ENCODE data around the gene RABEP2.

DNA sequence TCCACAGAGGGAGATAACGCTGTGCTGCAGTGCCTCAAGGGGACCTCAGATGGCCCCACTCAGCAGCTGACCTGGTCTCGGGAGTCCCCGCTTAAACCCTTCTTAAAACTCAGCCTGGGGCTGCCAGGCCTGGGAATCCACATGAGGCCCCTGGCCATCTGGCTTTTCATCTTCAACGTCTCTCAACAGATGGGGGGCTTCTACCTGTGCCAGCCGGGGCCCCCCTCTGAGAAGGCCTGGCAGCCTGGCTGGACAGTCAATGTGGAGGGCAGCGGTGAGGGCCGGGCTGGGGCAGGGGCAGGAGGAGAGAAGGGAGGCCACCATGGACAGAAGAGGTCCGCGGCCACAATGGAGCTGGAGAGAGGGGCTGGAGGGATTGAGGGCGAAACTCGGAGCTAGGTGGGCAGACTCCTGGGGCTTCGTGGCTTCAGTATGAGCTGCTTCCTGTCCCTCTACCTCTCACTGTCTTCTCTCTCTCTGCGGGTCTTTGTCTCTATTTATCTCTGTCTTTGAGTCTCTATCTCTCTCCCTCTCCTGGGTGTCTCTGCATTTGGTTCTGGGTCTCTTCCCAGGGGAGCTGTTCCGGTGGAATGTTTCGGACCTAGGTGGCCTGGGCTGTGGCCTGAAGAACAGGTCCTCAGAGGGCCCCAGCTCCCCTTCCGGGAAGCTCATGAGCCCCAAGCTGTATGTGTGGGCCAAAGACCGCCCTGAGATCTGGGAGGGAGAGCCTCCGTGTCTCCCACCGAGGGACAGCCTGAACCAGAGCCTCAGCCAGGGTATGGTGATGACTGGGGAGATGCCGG is 7.5 kb upstream of the RABEP2 start:
- no peak for TF ChIP-seq EZH2 (IDR thresholded peaks at IDR 0.05; ENCODE audit: low read length, unreplicated experiment)
- TF ChIP-seq, protein P1, sequence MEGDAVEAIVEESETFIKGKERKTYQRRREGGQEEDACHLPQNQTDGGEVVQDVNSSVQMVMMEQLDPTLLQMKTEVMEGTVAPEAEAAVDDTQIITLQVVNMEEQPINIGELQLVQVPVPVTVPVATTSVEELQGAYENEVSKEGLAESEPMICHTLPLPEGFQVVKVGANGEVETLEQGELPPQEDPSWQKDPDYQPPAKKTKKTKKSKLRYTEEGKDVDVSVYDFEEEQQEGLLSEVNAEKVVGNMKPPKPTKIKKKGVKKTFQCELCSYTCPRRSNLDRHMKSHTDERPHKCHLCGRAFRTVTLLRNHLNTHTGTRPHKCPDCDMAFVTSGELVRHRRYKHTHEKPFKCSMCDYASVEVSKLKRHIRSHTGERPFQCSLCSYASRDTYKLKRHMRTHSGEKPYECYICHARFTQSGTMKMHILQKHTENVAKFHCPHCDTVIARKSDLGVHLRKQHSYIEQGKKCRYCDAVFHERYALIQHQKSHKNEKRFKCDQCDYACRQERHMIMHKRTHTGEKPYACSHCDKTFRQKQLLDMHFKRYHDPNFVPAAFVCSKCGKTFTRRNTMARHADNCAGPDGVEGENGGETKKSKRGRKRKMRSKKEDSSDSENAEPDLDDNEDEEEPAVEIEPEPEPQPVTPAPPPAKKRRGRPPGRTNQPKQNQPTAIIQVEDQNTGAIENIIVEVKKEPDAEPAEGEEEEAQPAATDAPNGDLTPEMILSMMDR (conservative IDR thresholded peaks at IDR 0.05; ENCODE audit: low read depth, low read length): no peak
- TF ChIP-seq EZH2phosphoT487 (IDR thresholded peaks at IDR 0.05; ENCODE audit: borderline replicate concordance, low read length): no peak

Measured in PC-3 (cell line).